HAP-1 (cell line): Measurements from ENCODE around the gene MRGPRD.

Source experiments
- DNase-seq, 2 experiments: peaks; one replicate each; pipeline ENCODE4 v3.0.0-alpha.2; 2016 to 2020; ENCODE audit warnings: low spot score in 2 of 2
- H3K27me3 ChIP-seq: fragments of 250-450 bp; sonication (Bioruptor Pico); 2 replicates; pipeline ENCODE4 v1.5.1; 2020; ENCODE audit warnings: low read depth, mild to moderate bottlenecking, moderate library complexity
- H3K36me3 ChIP-seq: fragments of 250-450 bp; sonication (Bioruptor Pico); replicated peaks from 2 replicates; pipeline ENCODE4 v1.5.1; 2020; ENCODE audit warnings: mild to moderate bottlenecking
- H3K4me1 ChIP-seq: fragments of 250-450 bp; sonication (Bioruptor Pico); 2 replicates; pipeline ENCODE4 v1.5.1; 2020; ENCODE audit warnings: mild to moderate bottlenecking
- H3K4me3 ChIP-seq: fragments of 250-450 bp; sonication (Bioruptor Pico); 2 replicates; pipeline ENCODE4 v1.5.1; 2020; ENCODE audit warnings: mild to moderate bottlenecking, moderate library complexity
- H3K9me3 ChIP-seq: fragments of 250-450 bp; sonication (Bioruptor Pico); 2 replicates; pipeline ENCODE4 v1.5.1; 2020; ENCODE audit warnings: mild to moderate bottlenecking, moderate library complexity
- in situ Hi-C: fragments of 300-500 bp; cut with MboI; formaldehyde crosslinking; loops from 3 replicates; pipeline ENCODE4 v1.14.3; 2020; ENCODE audit warnings: low sequenced_read_pairs, inconsistent platforms, mixed read lengths

Gene MRGPRD

GRCh38 chr11:68947151-68947550 lies 33.6 kb downstream of the MRGPRD start:
- DNase-seq: no peak
- no peaks in the 10 kb centered on the region for H3K36me3 ChIP-seq
- in situ Hi-C loops: no loop called here
- H3K4me3 ChIP-seq: no peak overlapping the region
- no peaks in the 10 kb centered on the region for H3K4me1 ChIP-seq
- no peaks in the 10 kb centered on the region for H3K27me3 ChIP-seq
- no peaks in the 10 kb centered on the region for H3K9me3 ChIP-seq

- H3K4me3 ChIP-seq: no peak overlapping the region
- H3K36me3 ChIP-seq: no peaks in the 10 kb centered on the region
- no peaks in the 10 kb centered on the region for H3K9me3 ChIP-seq
- no peak for DNase-seq
- in situ Hi-C loops: no loop called here
- no peaks in the 10 kb centered on the region for H3K27me3 ChIP-seq
- H3K4me1 ChIP-seq: no peaks in the 10 kb centered on the region
Observed at GRCh38 chr11:68946416-68947090, 34.2 kb downstream of the MRGPRD start.

- Histone ChIP-seq H3K4me1 (no peaks in the 10 kb centered on the region), H3K27me3 (no peaks in the 10 kb centered on the region), H3K36me3 (peaks cover 7% of the 10 kb centered on the region), H3K4me3 (no peak overlapping the region), H3K9me3 (no peaks in the 10 kb centered on the region)
- in situ Hi-C loops: no loop called here
- DNase-seq: no peak
Observed at GRCh38 chr11:68942751-68943271, 38.0 kb downstream of the MRGPRD start.

GRCh38 chr11:68942095-68942620 lies 38.6 kb downstream of the MRGPRD start:
- no peaks in the 10 kb centered on the region for H3K27me3 ChIP-seq
- H3K9me3 ChIP-seq: no peaks in the 10 kb centered on the region
- no peak overlapping the region for H3K4me3 ChIP-seq
- in situ Hi-C loops: no loop called here
- DNase-seq: no peak
- no peaks in the 10 kb centered on the region for H3K4me1 ChIP-seq
- H3K36me3 ChIP-seq: peaks cover 13% of the 10 kb centered on the region

- in situ Hi-C loops: no loop called here
Observed at GRCh38 chr11:68941324-68942094, 39.3 kb downstream of the MRGPRD start.

GRCh38 chr11:68940651-68941323 lies 40.0 kb downstream of the MRGPRD start:
- Histone ChIP-seq H3K4me1 (no peaks in the 10 kb centered on the region), H3K4me3 (no peak overlapping the region), H3K9me3 (no peaks in the 10 kb centered on the region), H3K36me3 (peaks cover 27% of the 10 kb centered on the region), H3K27me3 (no peaks in the 10 kb centered on the region)
- DNase-seq: no peak
- in situ Hi-C loops: no loop called here

More at GRCh38 chr11:68941324-68942094, 39.3 kb downstream of the MRGPRD start:
- no peak for DNase-seq
- no peaks in the 10 kb centered on the region for H3K27me3 ChIP-seq
- no peaks in the 10 kb centered on the region for H3K9me3 ChIP-seq
- H3K36me3 ChIP-seq: peaks cover 20% of the 10 kb centered on the region
- H3K4me3 ChIP-seq: no peak overlapping the region
- H3K4me1 ChIP-seq: no peaks in the 10 kb centered on the region

- Histone ChIP-seq H3K9me3 (no peaks in the 10 kb centered on the region), H3K4me1 (no peaks in the 10 kb centered on the region), H3K36me3 (peaks cover 30% of the 10 kb centered on the region), H3K4me3 (no peak overlapping the region), H3K27me3 (no peaks in the 10 kb centered on the region)
- in situ Hi-C loops: loop anchor here (10.0 kb wide), 1 partner anchor 55 kb away; no protein-coding TSS in a partner anchor
- DNase-seq: no peak
Observed at GRCh38 chr11:68939583-68940555, 40.9 kb downstream of the MRGPRD start.

GRCh38 chr11:68938816-68939582 lies 41.8 kb downstream of the MRGPRD start:
- H3K9me3 ChIP-seq: no peaks in the 10 kb centered on the region
- H3K27me3 ChIP-seq: no peaks in the 10 kb centered on the region
- H3K4me3 ChIP-seq: no peak overlapping the region
- no peak for DNase-seq
- peaks cover 34% of the 10 kb centered on the region for H3K36me3 ChIP-seq
- in situ Hi-C loops: loop anchor here (10.0 kb wide), 1 partner anchor 56 kb away; no protein-coding TSS in a partner anchor
- no peaks in the 10 kb centered on the region for H3K4me1 ChIP-seq

GRCh38 chr11:68938088-68938487 lies 42.7 kb downstream of the MRGPRD start:
- H3K4me3 ChIP-seq: no peak overlapping the region
- no peaks in the 10 kb centered on the region for H3K9me3 ChIP-seq
- no peak for DNase-seq
- H3K36me3 ChIP-seq: peaks cover 36% of the 10 kb centered on the region
- no peaks in the 10 kb centered on the region for H3K4me1 ChIP-seq
- H3K27me3 ChIP-seq: no peaks in the 10 kb centered on the region
- in situ Hi-C loops: loop anchor here (10.0 kb wide), 1 partner anchor 57 kb away; no protein-coding TSS in a partner anchor

- DNase-seq: no peak
- no peaks in the 10 kb centered on the region for H3K4me1 ChIP-seq
- no peaks in the 10 kb centered on the region for H3K27me3 ChIP-seq
- in situ Hi-C loops: loop anchor here (10.0 kb wide), 1 partner anchor 58 kb away; no protein-coding TSS in a partner anchor
- no peak overlapping the region for H3K4me3 ChIP-seq
- peaks cover 36% of the 10 kb centered on the region for H3K36me3 ChIP-seq
- no peaks in the 10 kb centered on the region for H3K9me3 ChIP-seq
Observed at GRCh38 chr11:68936676-68937620, 43.8 kb downstream of the MRGPRD start.

- DNase-seq: no peak
- peaks cover 36% of the 10 kb centered on the region for H3K36me3 ChIP-seq
- no peaks in the 10 kb centered on the region for H3K9me3 ChIP-seq
- no peak overlapping the region for H3K4me3 ChIP-seq
- no peaks in the 10 kb centered on the region for H3K27me3 ChIP-seq
- H3K4me1 ChIP-seq: no peaks in the 10 kb centered on the region
- in situ Hi-C loops: loop anchor here (10.0 kb wide), 1 partner anchor 59 kb away; no protein-coding TSS in a partner anchor
Observed at GRCh38 chr11:68936358-68936636, 44.5 kb downstream of the MRGPRD start.
